Measurements from ENCODE around the gene IFT74. TPM values are rescaled to one million over a fixed set of nuclear protein-coding genes. Genes with fewer than 3 reads are reported as not detected.

IFT74 gene
- total RNA-seq, 1 donor from 2014 or later, result 25.1 TPM

DNA sequence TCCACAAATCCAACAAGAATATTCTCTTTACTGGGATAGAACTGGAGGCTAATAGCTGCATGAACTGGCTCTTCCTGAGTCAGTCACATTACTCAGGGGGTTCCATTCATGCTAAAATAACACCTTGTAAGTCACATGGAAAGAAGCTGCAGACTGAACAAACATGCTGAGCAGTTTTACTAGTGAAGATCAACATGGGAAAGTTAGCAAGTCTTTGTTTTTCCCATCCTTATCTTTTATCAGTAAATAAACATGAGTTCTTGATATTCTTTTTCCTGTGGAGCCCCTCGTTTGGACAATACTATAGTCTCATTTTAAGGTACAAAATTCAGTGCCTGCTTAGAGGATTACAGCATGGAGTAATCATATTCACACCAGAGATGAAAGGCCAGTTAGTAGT, 109.1 kb downstream of the IFT74 start:
- Mint-ChIP-seq H3K27me3 (no peaks in the 10 kb centered on the region), H3K9me3 (ENCODE audit: low read depth) (peaks cover 5% of the 10 kb centered on the region), H3K4me3 (ENCODE audit: low read depth) (no peak overlapping the region), H3K27ac (no peak overlapping the region), H3K36me3 (ENCODE audit: insufficient read depth) (peaks cover 5% of the 10 kb centered on the region), H3K4me1 (ENCODE audit: low read depth) (peaks cover 11% of the 10 kb centered on the region)
- no peak for DNase-seq (ENCODE audit: low spot score, unreplicated experiment)
- TF ChIP-seq, protein P1, sequence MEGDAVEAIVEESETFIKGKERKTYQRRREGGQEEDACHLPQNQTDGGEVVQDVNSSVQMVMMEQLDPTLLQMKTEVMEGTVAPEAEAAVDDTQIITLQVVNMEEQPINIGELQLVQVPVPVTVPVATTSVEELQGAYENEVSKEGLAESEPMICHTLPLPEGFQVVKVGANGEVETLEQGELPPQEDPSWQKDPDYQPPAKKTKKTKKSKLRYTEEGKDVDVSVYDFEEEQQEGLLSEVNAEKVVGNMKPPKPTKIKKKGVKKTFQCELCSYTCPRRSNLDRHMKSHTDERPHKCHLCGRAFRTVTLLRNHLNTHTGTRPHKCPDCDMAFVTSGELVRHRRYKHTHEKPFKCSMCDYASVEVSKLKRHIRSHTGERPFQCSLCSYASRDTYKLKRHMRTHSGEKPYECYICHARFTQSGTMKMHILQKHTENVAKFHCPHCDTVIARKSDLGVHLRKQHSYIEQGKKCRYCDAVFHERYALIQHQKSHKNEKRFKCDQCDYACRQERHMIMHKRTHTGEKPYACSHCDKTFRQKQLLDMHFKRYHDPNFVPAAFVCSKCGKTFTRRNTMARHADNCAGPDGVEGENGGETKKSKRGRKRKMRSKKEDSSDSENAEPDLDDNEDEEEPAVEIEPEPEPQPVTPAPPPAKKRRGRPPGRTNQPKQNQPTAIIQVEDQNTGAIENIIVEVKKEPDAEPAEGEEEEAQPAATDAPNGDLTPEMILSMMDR (IDR thresholded peaks at IDR 0.05; ENCODE audit: unreplicated experiment), result no peak

DNA sequence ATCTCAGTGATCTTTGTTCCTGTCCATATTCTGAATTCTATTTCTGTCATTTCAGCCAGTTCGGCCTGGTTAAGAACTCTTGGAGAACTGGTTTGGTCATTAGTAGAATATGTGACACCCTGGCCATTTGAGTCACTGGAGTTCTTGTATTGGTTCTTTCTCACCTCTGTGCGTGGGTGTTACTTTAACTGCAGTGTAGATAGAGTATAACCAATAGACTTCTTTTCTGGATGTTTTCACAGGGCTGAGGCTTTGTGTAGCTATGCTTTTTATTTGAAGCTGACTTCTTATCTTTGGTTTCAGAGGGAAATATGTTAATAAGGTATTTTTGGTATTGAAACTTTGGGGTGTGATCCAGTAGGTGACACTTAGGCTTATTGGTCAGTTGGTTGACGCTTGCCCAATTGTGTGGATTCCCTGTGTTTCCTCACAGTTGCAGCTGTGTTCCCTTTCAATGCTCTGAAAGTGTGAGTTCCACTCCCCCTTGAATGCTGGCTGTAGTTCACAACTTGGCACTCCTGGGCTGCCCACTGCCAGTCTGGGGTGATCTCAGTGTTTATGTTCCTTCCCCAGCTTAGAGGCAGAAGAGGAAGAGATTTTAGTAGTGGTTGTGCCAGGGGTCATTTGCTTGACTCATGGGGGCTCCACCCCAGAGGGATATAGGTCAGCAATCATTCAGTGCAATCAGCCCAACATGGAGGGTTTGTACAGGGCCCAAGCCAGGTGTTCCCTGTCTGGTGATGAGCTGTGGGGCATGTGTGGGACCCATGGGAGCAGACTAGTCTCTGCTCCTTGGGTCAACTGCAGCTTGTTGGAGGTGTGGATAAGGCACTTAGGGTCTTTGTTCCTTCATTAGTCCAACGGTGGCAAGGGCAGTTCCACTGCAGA, 117.9 kb downstream of the IFT74 start:
- no peaks in the 10 kb centered on the region for H3K27me3 Mint-ChIP-seq
- H3K36me3 Mint-ChIP-seq (ENCODE audit: insufficient read depth), result peaks cover 14% of the 10 kb centered on the region
- no peak overlapping the region for H3K27ac Mint-ChIP-seq
- no peaks in the 10 kb centered on the region for H3K4me1 Mint-ChIP-seq (ENCODE audit: low read depth)
- no peak for DNase-seq (ENCODE audit: low spot score, unreplicated experiment)
- no peak overlapping the region for H3K4me3 Mint-ChIP-seq (ENCODE audit: low read depth)
- TF ChIP-seq, protein P1 (IDR thresholded peaks at IDR 0.05; ENCODE audit: unreplicated experiment), result no peak
- peaks cover 9% of the 10 kb centered on the region for H3K9me3 Mint-ChIP-seq (ENCODE audit: low read depth)

DNA sequence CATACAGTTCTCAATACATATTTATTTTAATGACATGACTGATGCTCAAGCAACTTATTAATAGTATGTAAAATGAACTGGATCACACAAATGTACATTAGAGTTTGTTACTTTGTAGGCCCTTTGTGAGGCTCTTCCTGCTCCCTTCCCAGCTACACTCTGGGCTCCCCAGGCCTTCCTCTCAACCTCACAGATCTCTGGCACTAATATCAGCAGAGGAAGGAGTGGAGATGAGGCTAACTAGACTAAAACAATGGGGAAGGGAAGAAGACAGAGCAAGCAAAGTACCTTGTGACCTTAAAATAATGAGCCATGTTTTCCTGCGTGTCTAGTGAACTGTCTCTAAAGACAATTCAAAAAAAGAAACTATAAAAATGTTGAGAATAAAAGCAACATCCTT, 122.5 kb downstream of the IFT74 start:
- Mint-ChIP-seq H3K4me3 (ENCODE audit: low read depth) (no peak overlapping the region), H3K27ac (peak overlapping the region; percentile 9), H3K9me3 (ENCODE audit: low read depth) (no peaks in the 10 kb centered on the region), H3K4me1 (ENCODE audit: low read depth) (no peaks in the 10 kb centered on the region), H3K27me3 (no peaks in the 10 kb centered on the region), H3K36me3 (ENCODE audit: insufficient read depth) (peaks cover 5% of the 10 kb centered on the region)
- DNase-seq (ENCODE audit: low spot score, unreplicated experiment), result no peak
- TF ChIP-seq, protein P1 (IDR thresholded peaks at IDR 0.05; ENCODE audit: unreplicated experiment), result no peak

DNA sequence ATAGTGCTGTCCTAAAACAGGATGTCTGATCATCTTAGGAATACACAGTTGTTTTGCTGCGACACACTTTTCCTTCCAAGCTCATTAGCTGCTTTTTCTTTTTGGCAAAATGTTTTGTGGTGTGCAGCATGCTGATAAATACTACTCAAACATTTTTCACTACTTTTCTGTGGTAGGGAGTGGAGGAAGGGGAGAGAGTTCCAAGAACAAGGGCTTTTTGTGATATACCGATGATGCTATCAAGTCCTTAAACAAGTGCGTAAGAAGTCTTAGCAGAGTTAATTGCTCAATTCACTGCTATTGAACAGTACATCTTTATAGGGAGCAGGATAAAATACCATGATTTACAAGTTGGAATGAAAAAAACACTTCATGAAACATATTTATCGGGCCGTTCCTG, 129.2 kb downstream of the IFT74 start:
- TF ChIP-seq, protein P1 (IDR thresholded peaks at IDR 0.05; ENCODE audit: unreplicated experiment), result no peak
- no peaks in the 10 kb centered on the region for H3K27me3 Mint-ChIP-seq
- DNase-seq (ENCODE audit: low spot score, unreplicated experiment), result no peak
- no peaks in the 10 kb centered on the region for H3K36me3 Mint-ChIP-seq (ENCODE audit: insufficient read depth)
- no peak overlapping the region for H3K4me3 Mint-ChIP-seq (ENCODE audit: low read depth)
- no peak overlapping the region for H3K27ac Mint-ChIP-seq
- H3K4me1 Mint-ChIP-seq (ENCODE audit: low read depth), result no peaks in the 10 kb centered on the region
- H3K9me3 Mint-ChIP-seq (ENCODE audit: low read depth), result no peaks in the 10 kb centered on the region

DNA sequence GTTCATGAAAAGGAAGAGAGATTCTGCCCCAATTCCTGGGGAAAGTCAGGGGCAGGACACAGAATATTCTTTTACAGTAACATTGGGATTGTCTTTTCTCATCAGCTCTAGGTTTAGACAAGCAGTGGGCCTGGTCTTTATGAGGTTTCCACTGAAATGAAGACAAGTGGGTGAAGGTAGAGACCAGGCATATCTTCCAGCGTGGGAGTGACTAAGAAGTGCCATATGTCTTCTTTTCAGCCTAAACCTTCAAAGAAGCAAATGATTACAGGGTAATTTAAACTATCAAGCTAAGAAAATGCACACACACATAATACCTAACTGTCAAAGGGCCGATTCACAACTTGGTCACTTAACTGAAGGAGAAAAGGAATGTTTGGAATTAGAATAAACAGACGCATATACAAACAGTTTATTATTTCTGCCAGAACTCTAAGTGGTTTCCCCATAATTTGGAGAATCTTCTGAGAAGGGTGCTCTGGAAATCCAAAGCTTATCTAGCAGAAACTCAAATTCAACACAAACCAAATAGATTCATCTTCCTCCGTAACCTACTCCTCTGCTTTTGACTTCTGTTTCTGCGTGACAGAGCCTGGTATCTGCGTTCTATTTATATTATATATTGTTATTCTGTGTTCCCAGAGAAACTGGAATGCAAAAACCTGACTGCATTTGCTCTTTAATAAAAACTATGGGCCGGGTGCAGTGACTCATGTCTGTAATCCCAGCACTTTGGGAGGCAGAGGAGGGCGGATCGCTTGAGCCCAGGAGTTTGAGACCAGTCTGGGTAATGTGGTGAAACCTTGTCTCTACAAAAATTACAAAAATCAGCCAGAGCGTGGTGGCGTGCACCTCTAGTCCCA, 130.8 kb downstream of the IFT74 start:
- H3K9me3 Mint-ChIP-seq (ENCODE audit: low read depth), result no peaks in the 10 kb centered on the region
- H3K27ac Mint-ChIP-seq, result no peak overlapping the region
- TF ChIP-seq, protein P1 (IDR thresholded peaks at IDR 0.05; ENCODE audit: unreplicated experiment), result no peak
- H3K4me3 Mint-ChIP-seq (ENCODE audit: low read depth), result no peak overlapping the region
- no peak for DNase-seq (ENCODE audit: low spot score, unreplicated experiment)
- no peaks in the 10 kb centered on the region for H3K36me3 Mint-ChIP-seq (ENCODE audit: insufficient read depth)
- H3K27me3 Mint-ChIP-seq, result no peaks in the 10 kb centered on the region
- no peaks in the 10 kb centered on the region for H3K4me1 Mint-ChIP-seq (ENCODE audit: low read depth)

Data from progenitor cell of endocrine pancreas (in vitro differentiated cells).